Glomerular visceral epithelial cell (primary cell): Measurements from ENCODE around the gene ITGBL1.
A peak's percentile ranks its signal among the peaks of the same experiment; 100 is the strongest.
"Not testable (repeated sequence)": the region's sequence is repeated elsewhere in the genome, so short reads cannot be mapped to it uniquely, and the experiment has no call there.

Experiments
- DNase-seq: peaks from one replicate; pipeline ENCODE4 v3.0.0-alpha.2; 2016; ENCODE audit errors: extremely low spot score

The ITGBL1 gene

GRCh38 chr13:101512650-101513049 is 60.2 kb downstream of the ITGBL1 start:
- no peak for DNase-seq

- DNase-seq, result no peak
Measured at GRCh38 chr13:101514100-101514499, 61.6 kb downstream of the ITGBL1 start.

GRCh38 chr13:101514695-101515275 is 62.3 kb downstream of the ITGBL1 start:
- DNase-seq, result peak; percentile 62

GRCh38 chr13:101515504-101515903 is 63.0 kb downstream of the ITGBL1 start:
- DNase-seq, result no peak

GRCh38 chr13:101516262-101516661 is 63.8 kb downstream of the ITGBL1 start:
- DNase-seq, result no peak

- DNase-seq, result peak; percentile 64
Measured at GRCh38 chr13:101520672-101521071, 68.2 kb downstream of the ITGBL1 start.

- no peak for DNase-seq
Measured at GRCh38 chr13:101521371-101521770, 68.9 kb downstream of the ITGBL1 start.

- DNase-seq, result no peak
Measured at GRCh38 chr13:101522607-101523006, 70.1 kb downstream of the ITGBL1 start.

GRCh38 chr13:101523154-101524131 is 71.0 kb downstream of the ITGBL1 start:
- DNase-seq, result peak; percentile 72

- DNase-seq, result no peak
Measured at GRCh38 chr13:101527130-101527529, 74.7 kb downstream of the ITGBL1 start.

- peak; percentile 53 for DNase-seq
Measured at GRCh38 chr13:101529422-101529821, 76.9 kb downstream of the ITGBL1 start.

GRCh38 chr13:101530293-101530692 is 77.8 kb downstream of the ITGBL1 start:
- no peak for DNase-seq

- DNase-seq, result no peak
Measured at GRCh38 chr13:101535192-101535746, 82.8 kb downstream of the ITGBL1 start.

GRCh38 chr13:101536079-101536478 is 83.6 kb downstream of the ITGBL1 start:
- DNase-seq, result no peak

GRCh38 chr13:101544544-101544943 is 92.1 kb downstream of the ITGBL1 start:
- not testable (repeated sequence) for DNase-seq

GRCh38 chr13:101544979-101545378 is 92.5 kb downstream of the ITGBL1 start:
- DNase-seq, result no peak

GRCh38 chr13:101545521-101545920 is 93.0 kb downstream of the ITGBL1 start:
- no peak for DNase-seq

- DNase-seq, result no peak
Measured at GRCh38 chr13:101552286-101552685, 99.8 kb downstream of the ITGBL1 start.

- DNase-seq, result no peak
Measured at GRCh38 chr13:101552786-101553185, 100.3 kb downstream of the ITGBL1 start.

- DNase-seq, result no peak
Measured at GRCh38 chr13:101554420-101555125, 102.1 kb downstream of the ITGBL1 start.

- no peak for DNase-seq
Measured at GRCh38 chr13:101555610-101556009, 103.1 kb downstream of the ITGBL1 start.

- no peak for DNase-seq
Measured at GRCh38 chr13:101556676-101557123, 104.2 kb downstream of the ITGBL1 start.
